ENCODE results near the gene CDH4.

CDH4 gene

DNA sequence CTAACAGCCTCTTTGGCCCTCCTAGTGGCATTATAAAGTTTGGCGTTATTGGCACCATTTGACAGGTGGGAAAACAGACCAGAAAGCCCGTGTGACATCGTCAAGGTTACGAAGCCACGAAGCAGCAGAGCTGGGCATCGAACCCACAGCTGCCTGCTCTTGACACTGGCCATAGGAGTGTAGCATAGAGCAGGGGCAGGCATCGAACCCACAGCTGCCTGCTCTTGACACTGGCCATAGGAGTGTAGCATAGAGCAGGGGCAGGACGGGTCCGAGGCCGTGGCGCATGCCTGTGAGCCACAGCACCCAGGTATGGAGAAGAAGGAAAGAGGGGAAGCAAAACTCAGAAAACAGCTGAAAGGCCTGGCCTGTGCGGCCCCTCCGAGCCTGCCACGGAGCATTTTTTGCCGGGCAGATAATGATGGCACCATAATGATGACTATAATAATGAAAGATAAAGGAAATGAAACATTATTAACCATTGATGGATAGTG is 33.1 kb downstream of the CDH4 start:
- DNase-seq, result no peak

DNA sequence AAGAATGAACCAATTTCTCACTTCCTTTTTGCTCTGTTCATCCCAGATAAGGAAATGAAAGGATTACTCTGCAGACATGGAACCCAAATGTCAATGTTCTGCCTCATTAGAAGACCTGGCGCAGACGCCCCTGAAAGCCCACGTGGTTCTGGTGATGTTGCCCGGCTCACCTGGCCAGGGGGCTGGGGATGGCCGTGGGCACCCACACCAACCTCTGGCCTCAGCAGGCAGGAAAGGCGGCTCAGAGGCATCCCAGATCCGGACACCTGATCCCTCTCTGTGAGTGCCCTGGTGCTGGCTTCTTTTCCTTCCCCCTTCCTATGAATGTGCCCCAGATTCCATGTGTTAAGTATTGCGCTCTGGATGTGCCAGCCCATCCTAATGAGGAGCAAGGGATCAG is 33.6 kb downstream of the CDH4 start:
- DNase-seq, result no peak

DNA sequence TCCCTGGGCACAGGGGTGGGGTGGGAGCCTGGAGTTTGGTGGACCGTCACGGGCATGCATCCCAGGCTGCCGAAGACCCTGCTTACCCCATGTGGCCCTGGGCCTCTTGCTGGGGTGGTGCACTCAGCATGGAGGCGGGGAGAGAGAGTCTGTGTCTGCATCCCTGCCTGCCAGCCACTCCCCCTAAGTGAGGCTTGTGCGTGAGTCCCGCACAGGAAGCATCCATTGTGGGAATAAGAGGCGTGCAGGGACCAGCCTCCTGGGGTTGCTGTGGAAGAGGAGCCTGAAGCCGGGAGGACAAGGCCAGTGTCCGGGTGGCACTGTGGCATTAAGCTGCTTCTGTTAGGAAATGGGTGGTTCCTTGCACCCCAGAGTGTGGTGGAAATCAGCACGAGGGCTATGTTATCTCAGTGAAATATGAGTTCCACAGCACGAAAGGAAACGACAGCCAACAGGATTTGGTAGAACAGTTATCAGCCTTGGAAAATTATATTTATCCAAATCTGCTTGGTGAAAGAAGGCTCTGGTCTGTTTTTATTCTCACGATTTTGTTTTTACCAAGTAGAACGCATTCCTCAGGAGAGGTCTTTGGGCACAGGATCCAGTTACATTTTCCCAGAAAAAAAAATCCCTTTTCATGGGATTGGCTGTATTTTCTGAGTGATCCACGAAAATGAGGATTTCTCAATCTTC is 35.7 kb downstream of the CDH4 start:
- DNase-seq, result no peak

DNA sequence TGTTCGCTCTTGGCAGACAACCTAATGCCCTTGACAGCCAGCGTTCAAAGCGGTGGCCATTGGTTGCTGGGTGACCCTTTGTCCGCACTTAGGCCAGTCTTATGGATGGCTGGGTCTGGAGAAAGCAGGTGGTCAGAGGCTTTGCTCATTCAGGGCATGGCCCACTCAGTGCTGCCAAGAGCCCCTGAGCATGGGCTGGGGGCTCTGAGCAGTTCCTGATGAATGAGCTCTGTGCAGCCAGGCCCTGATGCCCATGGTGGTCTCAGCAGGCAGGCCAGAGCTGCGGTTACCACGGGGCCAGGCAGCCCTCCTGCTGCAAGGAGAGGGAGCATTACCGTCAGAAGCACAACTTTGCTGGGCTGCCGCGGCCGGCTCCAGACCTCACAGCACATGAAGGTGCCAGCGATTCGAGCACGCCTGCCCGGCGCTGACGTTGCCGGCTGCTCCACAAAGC is 36.3 kb downstream of the CDH4 start:
- DNase-seq, result no peak

DNA sequence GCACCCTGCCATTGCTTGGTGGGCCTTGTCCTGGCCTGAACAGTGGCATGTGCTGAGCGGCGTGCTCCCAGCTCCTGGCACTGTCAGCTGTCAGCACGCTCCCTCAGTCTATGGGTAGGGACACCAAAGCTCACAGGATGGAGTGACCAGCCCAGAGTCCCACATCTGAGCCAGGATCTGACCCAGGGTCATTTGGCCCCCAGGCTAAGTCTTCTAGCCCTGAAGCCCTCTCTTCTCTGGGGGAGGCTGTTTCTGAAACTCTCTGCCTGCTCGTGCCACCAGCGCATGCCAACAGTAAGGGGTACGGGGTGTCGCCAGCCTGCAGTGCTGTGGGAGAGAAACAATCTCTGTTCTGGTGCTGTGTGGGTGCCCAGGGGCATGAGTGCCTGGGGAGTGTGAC is 37.1 kb downstream of the CDH4 start:
- DNase-seq, result no peak

DNA sequence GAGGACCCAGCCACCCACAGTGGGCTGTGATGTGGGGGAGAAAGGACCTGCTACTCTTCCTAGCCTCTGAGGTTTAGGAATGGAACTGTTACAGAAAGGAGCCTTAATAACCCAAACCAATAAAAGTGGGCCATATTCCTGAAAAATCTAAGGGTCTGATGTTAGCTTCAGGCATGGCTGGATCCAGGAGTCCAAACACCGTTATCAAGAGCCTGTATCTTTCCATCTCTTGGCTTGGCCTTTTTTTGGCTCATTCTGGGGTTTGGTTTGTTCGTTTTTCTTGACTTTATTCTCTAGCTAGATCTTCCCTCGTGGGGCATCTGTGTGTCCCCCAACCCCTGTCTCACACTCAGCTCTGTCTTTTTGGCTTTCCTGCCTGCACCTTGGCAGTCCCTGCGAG is 38.7 kb downstream of the CDH4 start:
- no peak for DNase-seq

DNA sequence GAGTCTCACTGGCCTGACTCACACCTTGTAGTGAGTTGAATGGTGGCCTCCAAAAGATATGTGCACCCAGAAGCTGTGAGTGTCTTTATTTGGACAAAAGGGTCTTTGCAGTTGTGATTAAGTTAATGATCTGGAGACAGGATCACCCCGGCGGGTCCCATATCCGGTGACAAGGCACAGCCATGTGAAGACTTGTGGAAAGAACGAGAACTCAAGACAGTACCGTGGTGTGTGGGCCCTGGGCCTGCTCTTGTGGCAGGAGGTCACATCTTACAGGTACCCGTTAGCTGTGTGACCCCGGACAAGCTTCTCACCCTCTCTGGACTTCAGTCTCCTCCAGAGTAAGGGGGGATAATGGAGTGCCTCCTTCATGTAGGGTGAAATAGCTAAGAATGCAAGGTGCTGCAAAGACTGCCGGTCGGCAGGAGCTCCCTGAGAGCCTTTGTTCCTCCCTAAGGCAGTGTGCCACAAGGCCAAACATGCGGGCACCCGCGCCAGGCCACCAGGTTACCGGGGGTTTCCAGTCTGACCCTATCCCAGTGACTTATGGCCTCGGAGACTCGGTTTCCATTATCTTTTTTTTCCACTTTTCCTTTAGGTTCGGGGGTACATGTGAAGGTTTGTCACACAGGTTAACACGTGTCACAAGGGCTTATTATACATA is 39.2 kb downstream of the CDH4 start:
- no peak for DNase-seq

DNA sequence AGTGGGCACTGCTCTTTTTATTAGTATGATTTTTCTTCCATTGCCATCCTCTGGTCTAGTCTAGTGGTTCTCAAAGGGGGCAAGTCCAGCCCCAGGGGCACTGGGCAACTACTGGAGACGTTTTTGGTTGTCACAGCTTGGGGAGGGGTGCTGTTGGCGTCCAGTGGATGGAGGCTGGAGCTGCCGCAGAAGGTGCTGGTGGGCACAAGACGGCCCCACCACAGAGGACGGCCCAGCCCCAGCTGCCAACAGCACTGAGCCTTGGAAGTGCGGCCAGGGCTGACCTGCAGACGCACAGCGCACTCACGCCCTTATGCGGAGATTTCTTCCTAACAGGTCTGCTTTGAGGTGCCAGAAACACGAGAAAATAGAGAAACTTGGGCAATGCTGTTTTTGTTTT is 40.3 kb downstream of the CDH4 start:
- DNase-seq, result no peak

DNA sequence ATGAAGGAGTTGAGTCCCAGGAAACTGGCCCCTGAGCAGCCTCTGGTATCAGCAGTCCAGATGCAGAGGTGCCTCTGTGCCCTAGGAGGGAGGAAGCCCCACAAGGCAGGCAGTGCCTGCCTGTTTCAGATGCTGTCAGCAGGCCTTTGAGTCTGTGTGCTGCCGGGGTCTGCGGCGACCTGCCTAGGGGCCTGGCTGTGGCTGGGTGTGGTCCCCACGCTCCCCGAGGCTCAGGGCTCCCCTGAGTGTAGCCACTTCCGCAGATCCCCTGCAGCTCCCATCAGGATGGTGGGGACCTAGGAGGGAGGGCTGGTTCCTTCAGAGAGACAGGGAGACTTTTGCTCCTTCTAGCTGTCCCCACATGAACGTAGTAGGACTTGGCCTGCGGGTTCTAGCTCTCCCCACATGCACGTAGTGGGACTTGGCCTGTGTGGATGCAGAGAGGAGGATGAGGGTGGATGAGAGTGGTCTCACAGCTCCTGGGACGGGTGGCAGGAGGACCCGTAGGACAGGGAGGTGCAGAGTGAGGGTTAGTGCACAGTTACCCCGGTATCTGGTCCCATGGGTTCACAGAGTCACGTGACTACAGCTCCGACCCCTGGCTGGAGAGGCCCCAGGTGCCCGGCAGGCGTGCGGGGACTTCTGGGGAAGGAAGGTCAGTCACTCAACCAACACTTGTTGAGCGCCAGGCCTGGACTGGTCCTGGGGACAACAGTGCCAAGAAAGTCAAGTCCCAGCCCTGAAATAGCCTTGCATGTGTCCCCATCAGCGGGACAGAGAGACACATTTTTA is 41.0 kb downstream of the CDH4 start:
- DNase-seq, result no peak

DNA sequence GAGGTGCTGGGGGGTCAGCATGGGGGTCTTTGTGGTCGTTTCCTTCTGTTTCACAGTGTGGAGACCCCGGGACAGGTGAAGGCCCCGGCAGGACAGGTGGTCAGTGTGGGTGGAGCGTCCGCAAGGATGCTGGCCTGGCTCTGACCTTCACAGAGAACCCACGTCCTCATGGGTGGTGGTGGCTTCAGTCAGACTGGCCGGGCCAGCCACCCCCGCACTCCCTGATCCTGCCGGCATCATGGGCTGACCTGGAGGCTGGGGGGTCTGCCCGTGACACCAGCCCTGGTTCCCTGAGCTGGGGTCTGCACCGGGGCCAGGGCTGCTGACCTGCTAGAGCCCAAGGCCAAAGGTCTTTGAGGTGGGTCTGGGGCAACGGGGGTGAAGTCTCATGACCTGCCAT is 41.9 kb downstream of the CDH4 start:
- no peak for DNase-seq

DNA sequence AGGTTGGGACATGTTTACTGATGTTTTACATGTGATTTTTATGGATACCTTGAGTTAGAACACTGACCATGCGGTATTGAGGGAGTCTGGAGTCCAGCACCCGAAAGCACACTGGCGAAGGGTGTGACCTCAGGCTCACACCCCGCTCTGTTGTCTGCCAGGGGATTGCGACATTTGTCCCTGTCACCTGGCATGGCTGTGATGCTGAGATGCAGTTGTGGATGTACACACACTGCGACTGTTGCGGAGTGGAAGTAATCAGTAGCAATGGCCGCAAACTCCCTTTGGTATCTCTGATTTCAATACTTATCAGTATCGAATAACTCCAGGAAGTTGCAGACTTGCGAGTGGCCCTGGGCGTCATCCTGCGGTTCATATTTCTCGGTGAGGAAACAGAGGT is 43.2 kb downstream of the CDH4 start:
- DNase-seq, result no peak

DNA sequence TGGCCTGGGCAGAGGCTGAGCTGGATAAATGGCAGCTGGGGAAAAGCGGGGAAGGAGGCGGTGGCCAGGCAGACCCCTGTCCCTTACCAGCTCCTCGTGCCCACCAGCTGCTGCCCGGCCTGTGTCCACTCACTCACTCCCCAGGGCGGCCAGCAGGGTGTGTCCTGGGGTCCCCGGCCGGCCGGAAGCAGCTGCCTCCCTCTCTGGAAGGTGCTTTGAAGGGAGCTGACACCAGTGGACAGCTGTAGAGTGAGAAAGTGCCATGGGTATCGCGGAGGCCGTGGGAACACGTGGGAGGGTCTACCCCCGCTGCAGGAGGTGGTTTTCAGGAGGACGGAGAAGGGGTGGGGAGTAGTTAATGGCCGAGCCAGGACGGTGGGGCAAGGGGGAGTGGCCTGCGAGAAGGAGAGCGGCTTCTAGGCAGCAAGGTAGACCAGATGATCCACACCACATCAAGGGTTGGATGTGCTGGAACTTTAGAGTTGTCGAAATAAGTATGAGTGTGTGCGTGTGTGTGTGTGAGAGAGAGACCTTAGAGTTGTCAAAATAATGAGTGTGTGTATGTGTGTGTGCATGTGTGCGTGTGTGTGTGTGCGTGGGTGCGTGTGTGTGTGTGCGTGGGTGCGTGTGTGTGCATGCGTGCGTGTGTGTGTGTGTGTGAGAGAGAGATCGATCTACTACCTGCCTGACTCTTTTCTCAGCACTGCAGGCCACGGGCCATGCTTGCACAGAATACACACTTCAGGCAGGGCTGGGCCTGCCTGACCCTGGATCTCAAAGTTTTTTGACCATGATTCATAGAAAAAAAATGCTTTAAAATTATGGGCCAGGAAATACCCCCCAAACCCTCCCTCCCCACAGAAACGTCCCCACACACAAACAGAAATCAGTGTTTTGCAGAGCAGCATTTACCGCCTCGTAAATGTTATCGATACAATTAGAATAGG is 43.9 kb downstream of the CDH4 start:
- DNase-seq, result no peak

DNA sequence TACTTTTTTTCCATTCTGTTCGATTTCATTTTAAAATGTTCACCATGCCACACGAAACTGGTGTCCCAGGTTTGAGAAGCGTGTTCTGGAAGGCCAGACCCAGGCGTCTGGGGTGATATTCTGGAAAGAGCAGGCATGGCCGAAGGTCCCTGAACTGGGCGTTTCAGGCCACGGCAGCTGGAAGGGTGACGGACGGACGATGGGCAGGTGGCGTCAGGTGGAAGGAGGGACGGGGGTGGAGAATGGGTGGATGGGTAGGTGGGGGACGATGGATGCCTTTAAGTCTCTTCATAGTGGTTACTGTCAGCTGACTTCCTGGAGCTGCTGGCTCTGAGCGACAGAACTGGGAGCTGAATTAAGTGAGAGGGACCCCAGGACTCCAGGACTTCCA is 44.6 kb downstream of the CDH4 start:
- no peak for DNase-seq

DNA sequence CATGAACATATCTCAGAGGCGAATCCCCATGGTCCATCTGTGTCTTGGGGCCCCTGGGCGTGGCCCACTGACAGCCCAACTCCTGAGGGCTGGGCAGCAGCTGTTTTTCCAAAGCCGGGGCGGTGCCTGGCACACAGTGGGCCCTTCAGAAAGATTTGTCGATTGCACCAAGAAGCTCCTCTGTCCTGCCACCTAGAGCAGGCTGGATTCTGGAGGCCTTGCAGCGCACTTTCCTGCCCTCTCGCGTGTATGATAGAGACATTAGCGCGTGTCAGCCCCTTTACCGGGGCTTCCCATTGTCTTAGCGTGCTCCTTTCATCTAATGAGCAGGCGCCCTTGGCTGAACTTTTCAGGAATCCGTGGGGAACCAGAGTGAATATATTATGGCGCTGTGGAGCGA is 45.4 kb downstream of the CDH4 start:
- no peak for DNase-seq

DNA sequence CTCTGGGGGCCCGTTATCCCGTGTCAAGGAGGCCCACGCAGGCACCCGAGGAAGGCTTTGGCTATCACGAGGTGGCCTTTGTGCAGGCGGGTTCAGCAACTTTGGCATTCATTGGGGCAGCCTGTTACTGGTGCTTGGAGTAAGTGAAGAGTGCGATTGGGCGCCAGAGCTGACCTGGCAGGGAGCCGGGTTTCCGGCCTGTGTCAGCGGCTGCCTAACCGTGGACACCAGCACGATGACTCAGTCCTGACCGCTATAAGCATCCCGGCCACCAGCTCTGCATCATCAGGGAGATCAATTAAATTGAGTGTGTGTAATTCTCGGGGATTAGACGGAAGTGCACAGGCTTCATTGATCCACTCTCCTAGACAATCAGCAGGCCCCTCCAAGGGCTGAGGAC is 45.9 kb downstream of the CDH4 start:
- no peak for DNase-seq

DNA sequence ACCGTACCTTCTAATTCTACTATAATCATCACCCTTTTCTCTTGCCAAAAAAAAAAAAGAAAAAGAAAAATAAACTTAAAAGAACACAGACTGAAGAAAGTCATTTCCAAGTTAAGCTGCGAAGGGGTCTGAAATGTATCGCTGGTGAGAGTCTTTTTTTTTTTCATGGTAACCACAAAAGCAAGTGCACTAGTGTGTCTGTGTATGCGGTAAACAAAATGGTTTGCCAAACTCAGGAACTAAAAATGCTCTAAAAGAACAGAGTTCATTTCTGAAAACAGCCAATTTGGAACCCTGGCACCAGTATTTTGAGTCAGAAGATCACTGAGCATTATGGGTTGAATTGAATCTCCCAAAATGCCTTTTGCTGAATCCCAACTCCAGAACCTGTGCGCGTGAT is 46.6 kb downstream of the CDH4 start:
- no peak for DNase-seq

DNA sequence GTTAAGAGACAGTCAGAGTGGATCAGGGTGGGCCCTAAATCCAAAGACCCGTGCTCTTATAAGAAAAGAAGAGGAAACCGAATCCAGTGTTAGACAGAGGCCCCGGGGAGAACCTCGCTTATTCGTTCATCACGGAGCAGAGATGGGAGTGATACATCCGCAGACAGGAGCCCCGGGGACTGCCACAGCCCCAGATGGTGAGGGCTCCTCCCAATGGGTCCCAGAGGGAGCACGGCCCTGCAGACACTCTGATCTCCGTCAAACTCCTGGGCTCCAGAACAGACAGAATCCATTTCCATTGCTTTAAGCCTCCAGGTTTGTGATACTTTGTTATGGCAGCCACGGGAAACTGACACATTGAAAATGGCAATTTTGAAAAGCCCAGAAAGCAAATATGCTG is 47.0 kb downstream of the CDH4 start:
- no peak for DNase-seq

DNA sequence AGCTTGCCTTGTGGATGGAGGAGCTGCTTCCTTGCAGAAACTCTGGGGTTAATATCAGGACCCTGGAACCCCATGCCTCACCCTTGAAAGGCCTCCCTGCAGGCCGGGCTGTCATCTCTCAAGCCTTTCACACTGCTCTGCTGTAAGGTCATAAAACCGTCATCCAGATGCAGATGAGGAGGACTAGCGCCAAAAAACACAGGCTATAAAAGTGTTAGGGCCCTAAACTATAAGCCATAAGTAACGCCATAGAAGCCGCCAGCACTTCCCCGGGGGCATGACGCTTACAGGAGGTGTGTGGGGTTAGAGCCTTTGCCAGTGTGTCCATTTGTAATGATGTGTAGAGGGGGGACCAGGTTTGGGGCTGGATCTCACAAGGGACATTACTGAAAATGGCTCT is 47.6 kb downstream of the CDH4 start:
- DNase-seq, result no peak

DNA sequence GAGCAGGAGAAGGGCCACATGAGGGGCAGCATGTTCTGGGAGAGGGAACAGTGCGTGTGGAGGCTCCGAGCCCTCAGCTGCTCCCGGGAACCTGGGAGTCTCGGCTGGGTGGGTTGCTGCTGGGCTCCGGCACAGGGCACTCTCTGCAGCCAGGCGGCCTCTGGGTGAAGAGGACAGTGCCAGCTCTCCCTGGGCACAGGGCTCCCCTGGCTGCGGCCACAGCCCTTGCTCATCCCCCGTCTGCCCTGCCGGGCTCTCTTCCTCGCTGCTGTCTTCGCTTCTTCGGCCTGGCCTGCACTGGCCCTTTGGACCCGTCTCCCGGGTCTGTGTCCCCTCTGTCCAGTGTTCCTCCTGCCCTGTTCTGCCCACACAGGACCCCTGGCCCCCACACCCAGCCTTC is 48.2 kb downstream of the CDH4 start:
- DNase-seq, result no peak

DNA sequence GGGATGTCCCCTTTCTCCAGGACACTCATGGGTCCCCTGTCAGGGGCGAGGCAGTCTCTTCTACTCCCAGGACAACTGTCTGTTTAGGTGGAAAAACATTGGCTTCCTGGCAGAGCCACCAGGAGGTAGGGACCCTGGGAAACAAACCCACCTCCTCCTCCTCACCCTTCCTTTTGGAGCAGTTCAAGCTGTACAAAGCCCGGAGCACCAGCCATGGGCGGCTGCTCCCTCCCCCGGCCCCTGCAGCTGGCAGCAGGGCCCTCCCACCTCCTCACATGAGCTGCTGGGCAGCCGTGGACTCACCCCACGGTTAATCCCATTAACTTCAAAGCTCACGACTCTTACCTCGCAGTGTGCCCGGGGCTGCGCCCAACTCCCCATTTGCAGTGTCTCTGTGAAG is 48.6 kb downstream of the CDH4 start:
- DNase-seq, result no peak

DNA sequence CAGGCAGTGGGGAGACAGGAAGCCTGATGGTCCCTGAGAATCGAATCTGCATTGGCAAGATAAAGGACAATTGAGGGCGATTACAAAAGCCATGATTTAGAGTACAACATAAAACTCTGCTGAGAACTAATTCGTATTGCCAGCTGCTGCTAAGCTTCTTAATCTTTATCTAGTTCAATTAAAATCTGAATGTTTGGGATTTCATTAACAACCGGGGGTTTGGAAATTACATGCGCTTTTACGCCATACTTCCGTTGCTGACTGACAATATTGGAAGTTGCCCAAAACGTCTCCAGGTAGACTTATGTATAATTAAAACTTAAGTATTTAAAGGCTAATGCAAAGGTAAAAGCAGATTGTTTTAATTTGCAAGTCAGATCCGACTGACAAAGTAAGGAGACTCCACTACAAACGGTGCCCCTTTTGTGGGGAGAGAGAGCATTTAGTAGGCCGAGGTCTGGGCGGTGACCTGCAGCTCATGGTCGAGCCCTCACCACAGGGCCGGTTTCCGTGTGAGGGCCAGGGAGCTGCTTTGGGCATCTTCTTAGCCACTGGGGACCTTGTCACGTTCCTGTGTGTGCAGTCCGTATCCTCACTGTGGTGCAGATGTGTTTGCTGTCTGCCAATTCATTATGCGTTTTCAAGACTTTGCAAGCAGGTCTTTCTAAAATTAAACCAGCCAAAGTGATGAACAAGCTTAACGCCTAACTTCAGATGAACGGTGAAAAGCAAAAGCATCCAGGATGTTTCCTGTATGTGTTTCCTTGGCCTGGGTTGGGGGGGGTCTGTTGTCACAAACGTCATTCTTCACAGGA is 49.9 kb downstream of the CDH4 start:
- no peak for DNase-seq

DNA sequence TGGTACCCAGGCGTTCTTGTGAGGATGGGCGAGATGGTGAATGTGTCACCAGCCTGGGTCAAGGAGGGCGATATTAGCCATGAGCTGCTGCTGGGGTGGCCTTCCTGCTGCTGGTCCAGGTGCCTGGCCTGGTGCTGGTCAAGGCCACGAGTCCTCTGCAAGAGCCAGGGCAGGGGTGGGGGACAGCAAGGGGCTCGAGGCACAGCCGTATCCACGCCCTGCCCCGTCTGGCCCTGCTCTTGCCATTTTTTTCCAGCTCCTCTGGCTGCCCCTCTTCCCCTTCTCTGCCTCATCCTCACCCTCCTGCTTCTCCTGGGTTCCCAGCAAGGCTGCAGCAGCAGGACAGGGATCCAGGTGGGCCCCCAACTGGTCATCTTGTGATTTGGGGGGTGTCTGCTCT is 51.2 kb downstream of the CDH4 start:
- DNase-seq, result no peak

Measured in islet precursor cell (in vitro differentiated cells).